GM21723 (cell line): ENCODE measurements around the gene ENTPD7.

Experiments
- ATAC-seq: cut with Tn5 transposase; IDR thresholded peaks from one replicate; pipeline ENCODE4 v1.9.1; 2021; ENCODE audit warnings: mild to moderate bottlenecking, moderate library complexity; ENCODE audit not compliant: unreplicated experiment

ENTPD7 gene

DNA sequence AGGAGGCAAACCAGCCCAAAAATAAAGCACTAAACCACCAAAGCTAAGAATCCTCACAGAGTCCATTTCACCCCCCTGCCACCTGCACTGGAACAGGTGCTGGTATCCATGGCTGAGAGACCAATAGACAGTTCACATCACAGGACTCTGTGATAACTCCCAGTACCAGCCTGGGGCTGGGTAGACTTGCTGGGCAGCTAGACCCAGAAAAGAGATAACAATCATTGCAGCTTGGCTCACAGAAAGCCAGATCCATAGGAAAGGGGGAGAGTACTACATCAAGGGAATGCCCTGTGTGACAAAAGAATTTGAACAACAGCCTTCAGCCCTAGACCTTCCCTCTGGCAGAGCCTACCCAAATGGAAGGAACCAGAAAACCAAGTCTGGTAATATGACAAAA lies 25.5 kb upstream of the ENTPD7 start:
- ATAC-seq, result no peak

DNA sequence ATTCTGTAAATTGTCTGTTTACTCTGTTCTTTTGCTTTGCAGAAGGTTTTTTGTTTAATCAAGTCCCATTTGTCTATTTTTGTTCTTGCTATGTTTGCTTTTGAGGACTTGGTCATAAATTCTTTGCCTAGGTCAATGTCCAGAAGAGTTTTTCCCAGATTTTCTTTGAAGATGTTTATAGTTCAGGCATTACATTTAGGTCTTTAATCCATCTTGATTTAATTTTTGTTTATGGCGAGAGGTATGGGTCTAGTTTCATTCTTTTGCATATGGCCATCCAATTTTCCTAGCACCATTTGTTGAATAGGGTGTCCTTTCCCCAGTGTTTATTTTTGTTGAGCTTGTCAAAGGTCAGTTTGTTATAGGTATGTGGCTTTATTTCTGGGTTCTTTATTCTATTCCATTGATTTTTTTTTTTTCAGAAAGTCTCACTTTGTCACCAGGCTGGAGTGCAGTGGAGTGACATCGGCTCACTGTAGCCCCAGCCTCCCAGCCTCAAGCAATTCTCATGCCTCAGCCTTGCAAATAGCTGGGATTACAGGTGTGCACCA lies 11.6 kb upstream of the ENTPD7 start:
- no peak for ATAC-seq

DNA sequence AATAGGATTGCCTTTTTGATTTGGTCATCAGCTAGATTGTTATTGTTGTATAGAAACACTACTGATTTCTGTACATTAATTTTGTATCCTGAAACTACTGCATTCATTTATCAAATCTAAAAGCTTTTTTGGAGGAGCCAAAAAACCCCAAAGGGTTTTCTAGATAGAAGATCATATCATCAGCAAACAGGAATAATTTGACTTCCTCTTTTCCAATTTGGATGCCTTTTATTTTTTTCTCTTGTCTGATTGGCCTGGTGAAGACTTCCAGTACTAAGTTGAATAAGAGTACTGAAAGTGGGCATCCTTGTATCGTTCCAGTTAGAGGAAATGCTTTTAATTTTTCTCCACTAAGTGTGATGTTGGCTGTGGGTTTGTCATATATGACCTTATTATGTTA lies 10.6 kb upstream of the ENTPD7 start:
- ATAC-seq, result no peak

DNA sequence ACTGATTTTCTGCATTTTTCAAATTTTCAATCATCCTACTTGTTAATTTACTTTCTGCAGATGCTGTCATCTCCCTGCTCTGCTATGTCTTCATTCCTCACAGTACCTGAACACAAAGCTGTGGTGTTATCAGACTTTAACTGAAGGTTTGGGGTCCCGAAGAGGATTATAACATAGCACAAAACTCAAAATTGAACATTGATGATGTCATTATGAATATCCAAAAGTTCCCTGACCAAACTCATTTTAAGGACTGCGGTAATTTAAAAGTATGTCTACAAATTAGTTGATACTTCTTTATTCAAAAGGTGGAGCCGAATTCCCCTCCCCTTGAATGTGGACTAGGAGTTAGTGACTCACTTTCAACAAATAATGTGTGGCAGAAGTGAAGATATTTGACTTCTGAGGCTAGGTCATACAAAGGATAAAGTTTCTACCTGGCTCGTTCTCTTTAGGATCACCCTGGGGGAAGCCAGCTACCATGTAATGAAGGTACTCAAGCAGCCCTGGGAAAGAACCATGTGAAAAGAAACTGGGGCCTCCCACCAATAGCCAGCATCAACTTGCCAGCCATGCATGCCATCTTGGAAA lies 6.4 kb upstream of the ENTPD7 start:
- no peak for ATAC-seq

DNA sequence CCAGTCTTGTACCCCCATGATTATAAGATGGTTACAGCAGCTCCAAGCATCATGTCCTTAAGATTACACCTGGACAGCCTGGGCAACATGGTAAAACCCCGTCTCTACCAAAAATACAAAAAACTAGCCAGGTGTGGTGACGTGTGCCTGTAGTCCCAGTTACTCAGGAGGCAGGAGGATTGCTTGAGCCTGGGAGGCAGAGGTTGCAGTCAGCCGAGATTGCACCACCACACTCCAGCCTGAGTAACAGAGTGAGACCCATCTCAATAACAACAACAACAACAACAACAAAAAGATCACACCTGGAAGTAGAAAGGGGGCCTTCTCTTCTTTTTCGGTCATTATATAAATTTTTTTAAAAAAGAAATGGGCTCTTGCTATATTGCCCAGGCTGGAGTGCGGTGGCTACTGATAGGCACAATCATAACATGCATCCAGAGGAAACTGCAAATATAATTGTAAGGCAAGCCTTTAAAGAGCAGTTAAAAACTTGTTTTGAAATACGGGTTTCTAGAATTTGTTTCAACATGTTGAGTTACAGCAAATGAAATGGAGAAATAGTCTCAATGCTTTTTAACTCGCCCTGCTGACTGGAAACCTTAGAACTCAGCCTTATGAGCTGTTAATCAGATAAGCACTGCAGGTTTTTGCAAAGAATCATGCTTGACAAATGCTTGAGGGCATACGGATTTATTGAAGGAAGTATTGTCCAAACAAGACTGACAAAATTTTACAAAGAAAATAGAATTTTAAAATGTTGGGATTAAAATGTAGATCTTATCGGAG lies 4.7 kb upstream of the ENTPD7 start:
- no peak for ATAC-seq

DNA sequence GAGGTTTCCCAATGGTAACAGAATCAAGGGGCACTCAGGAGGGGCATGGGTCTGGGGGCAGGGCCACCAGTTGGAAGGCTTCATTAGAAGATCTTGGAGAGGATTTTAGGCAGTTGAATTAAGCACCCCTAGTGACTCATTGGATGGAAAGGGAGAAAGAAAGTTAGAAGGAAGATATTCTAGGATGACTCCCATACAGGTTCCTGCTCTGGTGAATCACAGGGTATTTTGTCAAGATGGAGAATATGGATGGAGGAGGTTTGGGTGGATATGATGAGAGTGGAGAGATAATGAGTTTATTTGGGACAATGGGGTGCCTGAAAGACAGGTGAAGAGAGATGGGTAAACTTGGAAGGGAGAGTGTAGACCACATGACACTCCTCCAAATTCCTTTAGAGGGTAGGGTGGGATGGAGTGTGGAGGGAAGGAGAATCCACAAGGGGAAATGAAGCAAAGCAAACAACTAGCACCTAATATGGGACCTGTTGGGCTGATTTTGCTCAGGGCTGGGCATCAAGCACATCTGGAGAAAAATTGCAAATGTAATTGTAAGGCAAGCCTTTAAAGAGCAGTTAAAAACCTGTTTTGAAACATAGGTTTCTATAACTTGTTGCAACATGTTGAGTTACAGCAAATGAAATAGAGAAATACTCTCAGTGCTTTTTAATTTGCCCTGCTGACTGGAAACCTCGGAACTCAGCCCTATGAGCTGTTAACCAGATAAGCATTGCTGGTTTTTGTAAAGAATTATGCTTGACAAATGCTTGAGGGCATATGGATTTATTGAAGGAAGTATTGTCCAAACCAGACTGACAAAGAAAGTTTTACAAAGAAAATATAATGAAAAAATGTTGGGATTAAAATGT lies 2.9 kb upstream of the ENTPD7 start:
- ATAC-seq, result no peak

DNA sequence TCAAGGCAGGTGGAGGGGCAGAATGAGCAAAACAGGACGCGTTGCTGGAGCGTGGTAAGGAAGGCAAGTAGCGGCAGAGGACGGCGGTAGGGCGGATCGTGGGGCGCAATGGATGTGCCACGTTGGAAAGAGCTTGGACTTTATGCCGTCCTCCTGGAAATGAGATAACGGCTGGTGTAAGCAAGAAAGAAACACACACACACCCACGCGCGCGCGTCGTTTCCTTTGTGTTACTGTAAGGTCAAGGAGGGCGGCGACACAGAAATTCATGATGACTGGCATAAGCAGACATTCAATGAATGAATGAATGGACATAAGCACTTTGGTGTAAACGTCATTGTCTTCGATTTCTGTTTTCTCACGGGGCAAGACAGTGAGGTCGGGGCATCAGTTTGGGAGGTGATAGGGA lies 683 bp upstream of the ENTPD7 start:
- ATAC-seq, result peak; percentile 2

DNA sequence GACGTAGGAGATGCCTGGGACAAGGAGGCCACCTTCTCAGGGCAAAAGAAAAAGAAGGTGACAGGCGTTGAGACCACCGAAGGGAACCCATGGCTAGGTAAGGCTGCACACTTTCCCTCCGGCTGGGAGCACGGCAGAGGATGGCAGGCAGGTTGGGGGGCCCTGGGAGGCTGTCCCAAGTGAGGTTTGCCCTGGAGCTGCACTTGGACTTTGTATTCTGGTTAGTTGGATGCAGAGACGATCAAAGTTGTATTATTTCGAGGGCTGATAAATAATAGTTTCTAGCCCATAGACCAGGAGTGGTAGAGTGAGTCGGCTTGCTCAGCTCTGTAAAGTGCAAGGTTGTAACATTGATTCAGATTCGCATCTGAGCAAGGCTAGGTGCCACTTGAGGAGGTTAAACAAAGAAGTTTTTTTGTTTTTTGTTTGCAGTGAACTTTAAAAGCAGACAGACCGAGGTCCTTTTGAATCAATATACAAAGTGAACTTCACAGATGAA lies 608 bp downstream of the ENTPD7 start:
- no peak for ATAC-seq

DNA sequence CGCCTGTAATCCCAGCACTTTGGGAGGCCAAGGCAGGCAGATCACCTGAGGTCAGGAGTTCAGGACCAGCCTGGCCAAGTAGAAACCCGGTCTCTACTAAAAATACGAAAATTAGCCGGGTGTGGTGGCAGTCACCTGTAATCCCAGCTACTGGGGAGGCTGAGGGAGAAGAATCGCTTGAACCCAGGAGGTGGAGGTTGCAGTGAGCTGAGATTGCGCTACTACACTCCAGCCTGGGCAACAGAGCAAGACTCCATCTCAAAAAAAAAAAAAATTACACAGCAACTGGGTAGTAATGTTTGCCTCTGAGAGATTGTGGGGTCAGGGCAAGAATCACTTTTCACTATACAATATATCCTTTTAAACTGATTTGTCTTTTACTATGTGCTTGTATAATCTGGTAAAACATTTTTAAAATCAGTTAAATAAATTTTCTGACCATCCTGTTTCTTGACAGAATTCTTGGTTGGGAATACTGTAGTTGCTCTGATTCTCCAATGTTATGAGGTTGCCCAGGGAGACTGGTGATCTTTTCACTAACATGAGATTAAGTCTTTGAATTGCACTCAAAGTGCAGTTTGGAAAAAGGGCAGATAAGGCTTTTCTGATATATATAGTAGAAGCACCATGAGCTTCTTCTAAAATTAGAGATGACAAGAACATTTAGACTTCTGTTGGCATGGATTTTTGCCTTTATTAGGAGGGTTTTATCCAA lies 1.5 kb downstream of the ENTPD7 start:
- no peak for ATAC-seq

DNA sequence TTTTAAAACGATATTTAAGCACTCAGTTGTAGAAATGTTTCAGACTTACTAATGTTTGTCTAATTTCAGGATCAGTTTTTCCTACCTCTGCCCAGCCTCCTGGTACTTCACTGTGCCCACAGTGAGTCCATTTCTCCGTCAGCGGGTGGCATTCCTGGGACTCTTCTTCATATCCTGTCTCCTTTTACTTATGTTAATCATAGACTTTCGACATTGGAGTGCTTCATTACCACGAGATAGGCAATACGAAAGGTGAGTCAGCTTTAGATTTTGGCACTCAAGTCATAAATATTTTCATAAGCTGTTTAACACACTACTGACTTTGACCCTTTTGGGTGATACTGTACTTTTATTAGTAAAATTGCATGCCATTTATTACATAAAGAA lies 2.1 kb downstream of the ENTPD7 start:
- no peak for ATAC-seq

DNA sequence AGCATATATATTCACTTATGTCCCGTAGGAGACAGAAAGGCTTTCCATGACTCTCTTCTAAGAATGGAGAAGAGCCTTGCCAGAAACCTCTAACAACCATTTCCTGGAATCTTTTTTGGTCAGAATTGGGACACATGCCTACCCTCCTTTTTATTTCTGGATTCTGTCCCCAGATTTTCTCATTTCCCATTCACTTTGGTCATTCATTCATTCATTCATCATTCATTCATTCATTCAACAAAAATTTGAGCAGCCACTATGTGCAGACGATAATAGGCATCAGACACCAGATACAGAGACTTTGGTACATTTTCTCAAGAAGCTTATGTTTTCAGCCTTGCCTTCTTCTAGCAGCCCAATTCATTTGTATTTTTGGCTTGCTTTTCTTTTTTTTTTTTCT lies 6.0 kb downstream of the ENTPD7 start:
- ATAC-seq, result no peak

DNA sequence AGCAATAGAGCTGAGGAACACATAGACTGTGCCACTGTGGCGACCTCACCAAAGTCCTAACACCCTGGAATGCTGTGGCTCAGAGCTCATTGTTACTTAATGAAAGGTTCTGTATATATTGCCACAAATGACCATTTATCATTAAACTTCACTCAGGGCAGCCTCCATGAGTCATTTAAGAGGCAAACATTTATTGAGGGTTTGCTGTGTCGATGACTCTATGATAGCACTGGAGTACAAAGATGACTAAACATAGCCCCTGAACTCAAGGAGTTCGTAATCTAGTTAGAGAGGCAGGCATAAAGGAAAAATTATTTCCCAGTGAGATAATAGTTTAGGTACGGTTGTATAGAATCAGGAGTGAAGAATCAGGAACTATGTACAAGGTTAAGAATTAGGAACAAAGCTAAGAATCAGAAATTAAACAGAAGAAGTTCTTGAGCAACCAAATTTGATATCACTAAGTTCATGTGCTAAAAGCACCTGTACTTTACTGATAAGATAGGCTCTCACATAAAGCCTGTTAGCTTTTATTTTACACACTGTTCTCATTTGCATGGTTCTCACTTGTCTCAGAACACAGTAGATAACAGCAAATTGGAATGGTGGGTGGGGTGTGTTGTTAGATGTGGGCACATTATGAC lies 7.9 kb downstream of the ENTPD7 start:
- no peak for ATAC-seq

DNA sequence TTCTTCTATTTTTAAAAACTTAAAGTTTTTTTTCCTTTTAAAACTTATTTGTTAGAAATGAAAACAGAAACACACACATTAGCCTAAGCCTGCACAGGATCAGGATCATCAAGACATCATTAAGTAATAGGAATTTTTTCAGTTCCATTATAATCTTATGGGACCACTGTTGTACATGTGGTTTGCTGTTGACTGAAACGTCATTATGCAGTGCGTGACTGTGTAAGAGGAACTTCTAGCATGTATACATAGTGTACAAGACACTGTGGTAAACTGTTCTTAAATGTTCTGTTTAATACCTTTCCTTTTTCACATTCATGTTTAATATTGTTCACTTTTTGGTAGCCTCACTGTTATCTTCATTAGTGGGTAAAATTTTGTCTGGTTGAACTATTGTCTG lies 12.1 kb downstream of the ENTPD7 start:
- no peak for ATAC-seq

DNA sequence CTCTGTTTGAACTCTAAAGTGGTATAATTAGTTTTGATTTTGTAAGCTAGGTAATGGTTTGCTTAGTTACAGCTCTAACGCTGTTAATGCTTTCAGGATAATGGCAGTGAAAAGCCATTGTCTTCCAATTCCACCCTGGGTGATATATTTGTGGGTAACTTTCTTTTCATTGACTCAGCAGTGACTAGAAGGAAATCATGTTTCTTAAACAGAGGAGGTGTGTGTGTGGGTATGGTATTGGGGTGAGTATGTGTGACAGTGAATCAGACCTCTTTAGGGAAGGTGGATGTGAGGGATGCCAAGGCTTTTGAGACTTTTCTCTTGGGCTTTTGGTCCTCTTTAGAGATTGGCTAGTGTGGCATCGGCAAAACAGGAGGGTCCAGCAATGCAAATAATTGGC lies 13.6 kb downstream of the ENTPD7 start:
- ATAC-seq, result no peak

DNA sequence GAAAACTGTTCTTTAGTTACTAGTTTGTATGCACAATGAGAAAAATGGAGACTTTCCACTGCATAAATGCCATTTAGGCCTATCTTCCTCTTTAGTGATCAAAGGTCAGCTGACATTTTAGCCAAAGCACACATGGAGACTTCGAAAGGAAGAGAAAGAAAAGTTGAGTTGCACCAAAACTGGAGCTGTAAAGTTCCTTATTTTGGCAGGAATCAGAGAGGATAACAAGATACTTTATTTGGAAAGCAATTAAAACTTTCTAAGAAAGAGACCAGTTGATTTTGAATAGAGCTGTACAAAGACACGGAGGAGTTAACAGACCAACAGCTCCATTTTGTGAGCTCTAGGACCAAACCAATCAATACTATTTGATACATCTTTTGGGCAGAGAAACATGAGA lies 14.2 kb downstream of the ENTPD7 start:
- ATAC-seq, result no peak

DNA sequence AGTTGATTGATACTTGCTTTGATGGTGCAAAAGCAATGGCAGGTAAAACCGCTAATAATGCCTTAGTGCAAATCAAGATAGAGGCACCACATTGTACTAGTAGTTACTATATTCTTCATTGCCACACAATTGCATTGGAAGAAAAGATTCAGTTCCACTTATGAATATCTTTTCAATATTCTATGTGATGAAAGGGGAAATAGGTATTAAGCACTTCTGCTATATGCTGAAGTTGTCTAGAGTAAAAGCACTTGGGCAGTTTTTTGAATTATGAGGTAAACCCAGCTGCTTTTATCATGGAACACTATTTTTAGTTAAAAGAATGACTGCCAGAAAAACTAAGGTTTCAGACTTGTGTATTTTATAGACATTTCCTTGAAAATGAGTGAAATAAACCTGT lies 15.5 kb downstream of the ENTPD7 start:
- no peak for ATAC-seq

DNA sequence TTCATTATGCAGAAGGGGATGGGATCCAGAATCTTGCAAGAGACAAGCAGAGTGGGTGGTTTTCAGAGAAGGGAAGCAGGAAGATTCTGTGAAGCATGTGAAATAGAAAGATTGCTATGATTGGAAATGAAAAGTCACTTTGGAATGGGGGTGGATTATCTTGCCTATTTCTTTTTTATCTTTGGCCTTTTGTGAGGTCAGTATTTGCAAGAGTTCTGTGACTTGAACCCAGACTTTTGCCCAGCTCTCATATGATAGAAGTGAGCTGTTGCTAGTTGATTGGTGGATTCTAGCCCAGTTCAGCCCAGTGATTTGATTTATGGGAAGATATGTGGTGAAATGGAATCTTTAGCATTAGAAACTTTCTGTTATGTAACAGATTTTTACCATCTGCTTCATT lies 17.1 kb downstream of the ENTPD7 start:
- ATAC-seq, result no peak

DNA sequence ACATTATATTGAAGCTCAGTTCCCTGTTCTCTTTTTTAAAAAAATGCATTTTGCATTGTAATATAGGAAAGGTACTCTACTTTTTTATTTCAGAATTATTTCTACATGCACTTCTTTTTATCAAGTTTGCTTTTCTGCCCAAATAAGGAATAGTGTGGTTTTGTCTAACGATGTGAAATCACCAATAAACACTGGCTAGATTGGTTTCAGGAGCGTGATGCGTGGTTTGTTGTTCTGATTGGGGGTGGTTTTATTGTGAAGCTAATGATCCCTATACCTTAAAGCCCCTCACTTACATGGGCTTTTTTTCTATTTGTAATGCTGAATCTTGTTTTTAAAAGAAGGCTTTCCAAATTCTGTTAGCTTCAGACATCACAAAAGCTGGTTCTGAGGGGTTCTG lies 17.6 kb downstream of the ENTPD7 start:
- ATAC-seq, result no peak

DNA sequence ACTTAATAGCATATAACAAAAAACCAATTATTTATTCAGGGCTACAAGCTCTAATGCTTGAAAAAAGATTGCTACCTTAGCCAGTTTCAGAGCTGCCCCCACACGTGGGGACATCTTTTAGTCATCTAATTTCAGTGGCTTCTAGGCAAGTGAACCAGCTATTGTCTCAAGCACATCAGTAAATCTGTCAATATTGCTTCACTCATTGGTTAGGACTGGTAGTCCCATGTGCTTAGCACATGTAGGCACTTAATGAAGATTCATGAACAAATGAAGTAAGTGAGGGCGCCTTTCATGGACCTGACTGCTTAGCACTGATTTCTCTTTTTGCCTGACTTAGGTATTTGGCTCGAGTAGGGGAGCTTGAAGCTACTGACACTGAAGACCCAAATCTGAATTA lies 19.6 kb downstream of the ENTPD7 start:
- ATAC-seq, result no peak

DNA sequence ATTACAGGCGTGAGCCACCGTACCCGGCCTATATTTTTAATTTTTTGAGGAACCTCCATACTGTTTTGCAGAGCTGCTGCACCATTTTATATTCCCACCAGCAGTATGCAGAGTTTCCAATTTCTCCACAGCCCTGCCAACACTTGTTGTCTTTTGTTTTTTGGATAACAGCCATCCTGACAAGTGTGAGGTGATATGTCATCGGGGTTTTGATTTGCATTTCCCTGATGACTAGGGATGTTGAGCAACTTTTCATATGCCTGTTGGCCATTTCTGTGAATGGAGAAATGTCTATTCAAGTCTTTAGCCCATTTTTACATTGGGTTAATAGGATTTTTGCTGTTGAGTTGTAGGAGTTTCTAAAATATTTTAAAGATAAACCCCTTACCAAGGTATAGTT lies 22.2 kb downstream of the ENTPD7 start:
- no peak for ATAC-seq
